ENCODE data around the gene CALML5.
"Not testable (repeated sequence)": the region's sequence is repeated elsewhere in the genome, so short reads cannot be mapped to it uniquely, and the experiment has no call there.

CALML5 gene

DNA sequence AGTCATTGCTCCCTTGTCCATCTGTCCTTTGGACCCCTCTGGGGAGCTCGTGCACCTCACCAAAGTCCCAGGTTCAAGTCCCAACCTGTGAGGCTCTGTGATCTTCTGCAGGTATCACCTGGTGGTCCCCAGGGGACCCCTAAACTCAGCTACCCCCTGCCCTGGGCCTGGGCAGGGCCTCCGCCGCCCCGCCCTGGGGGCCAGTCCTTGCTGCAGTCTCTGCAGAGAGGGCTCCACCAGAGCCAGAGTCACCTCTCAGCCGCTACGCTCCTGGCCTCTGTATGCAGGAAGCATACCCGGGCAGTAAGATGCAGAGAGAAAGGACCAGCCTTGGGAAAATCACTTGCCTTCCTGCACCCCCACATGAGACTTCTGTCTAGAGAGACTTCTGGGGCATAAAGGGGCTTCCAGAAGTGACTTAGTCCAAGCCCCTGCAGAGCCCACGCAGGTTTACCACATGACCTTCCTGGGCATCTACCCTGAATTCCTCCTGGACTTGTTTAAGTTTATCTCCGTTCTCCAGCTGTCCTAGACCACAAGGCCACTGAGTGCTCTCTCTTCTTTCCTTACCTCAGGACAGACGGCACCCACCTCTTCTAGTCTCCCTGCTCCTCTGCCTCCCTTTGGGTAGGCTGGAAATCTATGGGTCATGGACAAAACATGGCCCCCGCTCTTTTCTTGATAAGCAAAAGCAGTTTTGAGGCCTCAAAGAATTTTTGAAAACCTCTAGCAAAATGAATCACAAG lies 21.2 kb downstream of the CALML5 start:
- TF ChIP-seq, protein P1, sequence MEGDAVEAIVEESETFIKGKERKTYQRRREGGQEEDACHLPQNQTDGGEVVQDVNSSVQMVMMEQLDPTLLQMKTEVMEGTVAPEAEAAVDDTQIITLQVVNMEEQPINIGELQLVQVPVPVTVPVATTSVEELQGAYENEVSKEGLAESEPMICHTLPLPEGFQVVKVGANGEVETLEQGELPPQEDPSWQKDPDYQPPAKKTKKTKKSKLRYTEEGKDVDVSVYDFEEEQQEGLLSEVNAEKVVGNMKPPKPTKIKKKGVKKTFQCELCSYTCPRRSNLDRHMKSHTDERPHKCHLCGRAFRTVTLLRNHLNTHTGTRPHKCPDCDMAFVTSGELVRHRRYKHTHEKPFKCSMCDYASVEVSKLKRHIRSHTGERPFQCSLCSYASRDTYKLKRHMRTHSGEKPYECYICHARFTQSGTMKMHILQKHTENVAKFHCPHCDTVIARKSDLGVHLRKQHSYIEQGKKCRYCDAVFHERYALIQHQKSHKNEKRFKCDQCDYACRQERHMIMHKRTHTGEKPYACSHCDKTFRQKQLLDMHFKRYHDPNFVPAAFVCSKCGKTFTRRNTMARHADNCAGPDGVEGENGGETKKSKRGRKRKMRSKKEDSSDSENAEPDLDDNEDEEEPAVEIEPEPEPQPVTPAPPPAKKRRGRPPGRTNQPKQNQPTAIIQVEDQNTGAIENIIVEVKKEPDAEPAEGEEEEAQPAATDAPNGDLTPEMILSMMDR (IDR thresholded peaks at IDR 0.05; ENCODE audit: control insufficient read depth, extremely low read depth, insufficient read depth) = no peak
- no peak overlapping the region for H3K4me3 ChIP-seq (ENCODE audit: low read depth, low read length)
- DNase-seq (ENCODE audit: low read depth) = no peak

DNA sequence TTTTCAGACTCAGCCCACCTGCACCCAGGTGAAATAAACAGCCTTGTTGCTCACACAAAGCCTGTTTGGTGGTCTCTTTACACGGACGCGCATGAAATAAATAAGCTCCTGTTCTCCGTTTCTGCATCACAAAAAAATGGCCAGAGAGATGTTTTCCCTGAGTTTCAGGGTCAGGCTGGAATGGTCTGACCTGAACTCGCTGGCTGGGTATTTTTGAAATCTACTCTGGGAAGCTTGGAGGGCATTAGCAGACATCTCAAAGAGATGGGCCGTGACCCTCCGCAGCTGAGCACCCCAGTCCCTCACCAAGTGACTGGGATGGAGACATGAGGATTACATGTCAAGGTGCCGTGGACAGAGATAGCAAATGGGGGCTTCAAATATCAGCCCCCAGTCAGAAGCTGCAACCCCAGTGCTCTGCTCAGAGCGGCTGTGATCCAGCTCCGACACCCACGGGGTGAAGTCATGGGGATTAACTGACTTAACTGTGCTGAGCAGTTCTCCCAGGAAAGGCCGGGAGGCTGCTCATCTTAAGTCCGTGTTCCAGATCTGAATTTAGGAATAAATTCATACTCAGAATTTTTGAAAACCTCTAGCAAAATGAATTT lies 22.3 kb downstream of the CALML5 start:
- DNase-seq (ENCODE audit: low read depth) = no peak
- no peak overlapping the region for H3K4me3 ChIP-seq (ENCODE audit: low read depth, low read length)
- TF ChIP-seq, protein P1 (IDR thresholded peaks at IDR 0.05; ENCODE audit: control insufficient read depth, extremely low read depth, insufficient read depth) = no peak

DNA sequence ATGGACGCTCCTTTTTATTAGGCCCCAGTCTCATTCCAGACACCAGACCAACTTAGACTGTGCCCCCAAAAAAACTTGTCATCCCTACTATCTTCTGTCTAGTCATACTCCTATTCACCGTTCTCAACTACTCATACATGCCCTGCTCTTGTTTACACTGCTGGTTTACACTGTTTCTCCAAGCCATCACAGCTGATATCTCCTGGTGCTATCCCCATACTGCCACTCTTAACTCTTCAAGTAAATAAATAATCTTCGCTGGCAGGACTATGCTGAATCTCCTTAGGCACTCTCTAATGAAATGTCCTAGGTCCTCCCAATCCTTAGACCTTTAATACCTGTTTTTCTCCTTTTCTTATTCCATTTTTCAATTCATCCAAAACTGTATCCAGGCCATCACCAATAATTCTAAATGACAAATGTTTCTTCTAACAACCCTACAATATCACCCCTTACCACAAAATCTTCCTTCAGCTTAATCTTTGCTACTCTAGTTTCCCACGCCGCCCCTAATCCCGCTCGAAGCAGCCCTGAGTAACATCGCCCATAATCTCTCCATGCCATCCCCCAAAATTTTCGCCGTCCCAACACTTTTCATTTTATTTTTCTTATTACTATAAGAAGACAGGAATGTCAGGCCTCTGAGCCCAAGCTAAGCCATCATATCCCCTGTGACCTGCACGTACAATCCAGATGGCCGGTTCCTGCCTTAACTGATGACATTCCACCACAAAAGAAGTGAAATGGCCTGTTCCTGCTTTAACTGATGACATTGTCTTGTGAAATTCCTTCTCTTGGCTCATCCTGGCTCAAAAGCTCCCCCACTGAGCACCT lies 23.2 kb downstream of the CALML5 start:
- not testable (repeated sequence) for H3K4me3 ChIP-seq (ENCODE audit: low read depth, low read length); DNase-seq (ENCODE audit: low read depth)

DNA sequence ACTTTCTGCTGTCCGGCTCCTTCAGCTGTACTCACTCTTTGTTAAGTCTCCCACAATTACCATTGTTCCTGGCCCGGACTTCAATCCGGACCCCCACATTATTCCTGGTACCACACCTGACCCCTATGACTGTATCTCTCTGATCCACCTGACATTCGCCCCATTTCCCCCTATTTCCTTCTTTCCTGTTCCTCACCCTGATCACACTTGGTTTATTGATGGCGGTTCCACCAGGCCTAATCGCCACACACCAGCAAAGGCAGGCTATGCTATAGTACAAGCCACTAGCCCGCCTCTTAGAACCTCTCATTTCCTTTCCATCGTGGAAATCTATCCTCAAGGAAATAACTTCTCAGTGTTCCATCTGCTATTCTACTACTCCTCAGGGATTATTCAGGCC lies 24.3 kb downstream of the CALML5 start:
- not testable (repeated sequence) for H3K4me3 ChIP-seq (ENCODE audit: low read depth, low read length); DNase-seq (ENCODE audit: low read depth)

DNA sequence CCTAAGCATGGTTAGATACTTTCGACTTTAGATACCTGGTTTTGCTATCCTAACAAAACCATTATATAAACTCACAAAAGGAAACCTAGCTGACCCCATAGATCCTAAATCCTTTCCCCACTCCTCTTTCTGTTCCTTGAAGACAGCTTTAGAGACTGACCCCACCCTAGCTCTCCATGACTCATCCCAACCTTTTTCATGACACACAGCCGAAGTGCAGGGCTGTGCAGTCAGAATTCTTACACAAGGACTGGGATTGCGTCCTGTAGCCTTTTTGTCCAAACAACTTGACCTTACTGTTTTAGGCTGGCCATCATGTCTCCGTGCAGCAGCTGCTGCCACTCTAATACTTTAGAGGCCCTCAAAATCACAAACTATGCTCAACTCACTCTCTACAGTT lies 24.7 kb downstream of the CALML5 start:
- DNase-seq (ENCODE audit: low read depth); H3K4me3 ChIP-seq (ENCODE audit: low read depth, low read length): not testable (repeated sequence)

DNA sequence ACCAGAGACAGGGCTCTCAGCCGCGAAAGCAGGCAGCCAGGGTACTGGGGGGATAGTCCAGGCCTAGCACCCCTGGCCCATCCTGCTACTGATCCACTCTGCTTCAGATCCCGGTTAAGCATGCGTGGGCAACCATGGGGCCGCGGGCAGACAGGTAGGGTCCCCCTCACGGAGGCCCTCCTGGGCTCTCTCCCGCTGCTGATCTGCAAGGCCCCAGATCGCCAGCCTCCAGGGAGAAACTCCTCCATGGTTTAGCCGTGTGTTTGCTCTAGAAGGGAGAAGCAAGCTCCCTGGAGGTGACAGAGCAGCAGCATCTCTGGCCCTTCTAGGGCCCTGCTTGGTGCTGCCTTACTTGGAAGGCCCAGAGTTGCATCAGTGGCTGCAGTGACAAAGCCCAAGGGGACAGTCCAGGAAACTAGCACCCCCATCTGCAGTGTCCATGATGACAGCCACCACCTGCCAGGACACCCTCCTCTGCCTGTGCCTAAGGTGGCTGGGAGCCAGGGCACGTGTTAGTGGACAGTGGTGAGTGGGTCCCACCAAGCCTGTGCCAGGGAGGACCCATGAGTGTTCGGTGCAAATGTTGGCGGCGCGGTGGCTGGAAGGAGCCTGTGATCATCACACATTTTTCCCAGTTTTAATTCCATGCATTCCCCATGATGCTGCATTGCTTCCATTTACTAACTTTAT lies 29.2 kb downstream of the CALML5 start:
- DNase-seq (ENCODE audit: low read depth) = no peak
- no peak overlapping the region for H3K4me3 ChIP-seq (ENCODE audit: low read depth, low read length)
- TF ChIP-seq, protein P1 (IDR thresholded peaks at IDR 0.05; ENCODE audit: control insufficient read depth, extremely low read depth, insufficient read depth) = no peak

DNA sequence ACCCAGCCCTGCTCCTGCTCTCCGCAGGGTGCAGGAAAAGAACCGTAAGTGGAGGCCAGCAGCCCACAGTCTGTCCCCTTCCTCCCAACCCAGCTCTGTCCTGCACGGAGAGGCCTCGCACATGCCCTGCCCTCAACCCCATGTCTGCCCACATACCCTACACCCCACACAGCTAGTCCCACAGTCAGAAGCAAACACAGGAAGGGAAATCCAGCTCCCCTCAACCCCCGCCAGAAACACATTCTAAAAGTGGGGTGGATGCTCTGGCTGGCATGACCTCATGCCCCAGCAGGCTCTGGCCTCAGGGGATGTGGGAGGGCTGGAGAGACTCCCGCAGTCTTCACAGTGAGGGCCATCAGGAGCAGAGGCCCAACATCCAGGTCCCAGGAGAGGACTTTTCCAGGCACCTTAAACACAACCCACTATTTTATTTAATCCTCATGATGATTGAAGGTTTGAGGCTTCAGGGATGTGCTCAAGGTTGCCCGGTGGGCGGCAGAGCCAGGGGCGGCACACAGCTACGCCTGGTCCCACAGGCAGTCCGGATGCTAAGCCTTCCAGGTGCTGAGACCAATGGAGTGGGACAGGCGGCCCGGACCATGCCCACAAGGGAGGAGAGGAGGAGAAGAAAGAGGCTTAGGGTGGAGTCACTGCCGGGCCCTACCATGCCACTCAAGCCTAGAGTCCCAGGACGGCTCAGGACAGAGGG lies 29.9 kb downstream of the CALML5 start:
- DNase-seq (ENCODE audit: low read depth) = no peak
- TF ChIP-seq, protein P1 (IDR thresholded peaks at IDR 0.05; ENCODE audit: control insufficient read depth, extremely low read depth, insufficient read depth) = no peak
- no peak overlapping the region for H3K4me3 ChIP-seq (ENCODE audit: low read depth, low read length)

Data from LNCaP clone FGC (cell line).